ENCODE results near the gene LY9.

LY9 gene

DNA sequence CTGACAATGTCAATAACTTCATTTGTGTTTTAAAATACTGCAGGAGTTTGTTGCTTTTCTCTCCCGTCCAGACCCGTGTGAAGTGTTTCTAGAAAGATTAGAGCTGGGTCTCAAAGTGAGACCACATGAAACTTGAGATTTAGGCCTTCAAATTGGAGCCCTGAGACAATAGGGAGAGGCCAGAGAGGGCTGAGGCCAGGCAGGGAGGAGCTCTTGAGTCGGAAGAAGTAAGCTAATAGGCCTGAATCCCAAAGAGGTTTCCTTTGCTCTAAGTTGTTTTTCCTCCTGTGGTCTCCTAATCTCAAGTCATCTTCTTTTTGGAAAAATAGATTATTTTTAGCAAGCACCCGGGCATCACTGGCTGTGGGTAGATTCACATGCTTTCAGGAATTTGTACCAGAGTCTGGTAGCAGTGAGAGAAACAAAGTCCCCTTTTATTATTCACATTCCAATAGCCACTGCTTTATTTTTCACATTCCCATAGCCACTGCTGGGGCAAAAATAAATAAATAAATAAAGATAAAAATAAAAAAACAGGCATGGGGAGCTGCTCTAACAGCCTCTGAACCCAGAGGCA, 41.1 kb downstream of the LY9 start:
- no peak for DNase-seq (ENCODE audit: low spot score)

- peak; percentile 36 for DNase-seq (ENCODE audit: low spot score)
These were observed 41.7 kb downstream of the LY9 start for GRCh38 chr1:160837558-160838205.

DNA sequence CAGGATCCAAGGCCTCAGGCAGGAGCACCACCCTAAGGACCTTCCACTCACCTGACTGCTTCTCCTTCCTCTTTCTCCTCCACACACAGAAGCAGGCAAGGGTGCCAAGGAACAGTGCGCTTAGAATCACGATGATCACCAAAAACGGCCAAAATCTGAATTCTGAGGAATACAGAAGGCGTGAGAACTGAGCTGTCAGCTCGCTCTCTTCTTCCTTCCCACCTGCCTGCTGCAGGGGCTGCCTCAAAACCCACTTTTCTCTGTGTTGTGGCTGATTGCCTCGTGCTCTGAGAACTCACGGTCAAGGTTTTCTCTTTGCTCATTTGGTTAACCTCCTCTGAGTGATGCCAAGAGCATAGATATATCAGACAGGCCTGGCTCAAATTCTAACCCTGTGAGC, 42.9 kb downstream of the LY9 start:
- DNase-seq (ENCODE audit: low spot score): no peak

- DNase-seq (ENCODE audit: low spot score): no peak
These were observed 43.8 kb downstream of the LY9 start for GRCh38 chr1:160839746-160840145.

DNA sequence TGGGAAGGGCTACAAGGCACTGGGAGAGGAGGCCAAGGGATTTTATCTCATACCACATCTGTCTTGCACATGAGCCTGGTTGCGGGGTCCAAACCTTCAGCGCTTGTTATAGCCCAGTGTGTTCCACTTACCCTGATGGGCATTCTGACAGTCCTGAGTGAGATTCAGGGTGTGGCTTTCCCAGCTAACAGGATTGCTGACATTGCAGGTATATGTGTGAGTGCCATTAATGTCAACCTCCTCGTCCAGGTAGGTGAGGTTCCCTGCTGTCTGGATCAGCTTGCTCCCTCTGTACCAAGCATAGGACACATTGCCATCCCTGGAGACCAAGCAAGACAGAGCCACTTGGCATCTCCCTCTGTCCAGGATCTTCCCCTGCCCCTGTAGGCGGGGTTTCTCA, 45.1 kb downstream of the LY9 start:
- no peak for DNase-seq (ENCODE audit: low spot score)

DNA sequence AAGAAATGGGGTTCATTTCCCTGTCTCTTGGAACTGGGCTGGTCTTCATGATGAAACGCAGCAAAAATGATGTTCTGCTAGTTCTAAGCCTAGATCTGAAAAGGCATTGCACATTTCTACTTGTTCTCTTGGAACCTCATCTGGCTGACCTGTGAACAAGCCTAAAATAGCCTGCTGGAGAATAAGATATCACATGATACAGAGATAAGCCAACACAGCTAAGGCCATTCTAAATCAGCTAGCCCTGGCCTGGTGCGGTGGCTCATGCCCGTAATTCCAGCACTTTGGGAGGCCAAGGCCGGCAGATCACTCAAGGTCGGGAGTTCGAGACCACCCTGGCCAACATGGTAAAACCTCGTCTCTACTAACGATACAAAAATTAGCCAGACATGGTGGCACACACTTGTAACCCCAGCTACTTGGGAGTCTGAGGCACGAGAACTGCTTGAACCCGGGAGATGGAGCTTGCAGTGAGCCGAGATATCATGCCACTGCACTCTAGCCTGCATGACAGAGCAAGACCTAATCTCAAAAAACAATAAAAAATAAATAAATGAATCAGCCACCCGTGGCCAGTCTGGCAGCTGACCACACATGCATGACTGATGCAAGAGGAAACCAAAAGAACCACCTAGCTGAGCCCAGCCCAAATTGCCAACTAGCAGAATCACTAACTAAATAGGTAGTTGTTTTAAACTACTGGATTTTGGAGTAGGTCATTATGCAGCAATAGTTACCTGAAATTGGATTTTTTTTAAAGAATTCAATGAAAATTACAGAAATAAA, 48.7 kb downstream of the LY9 start:
- DNase-seq (ENCODE audit: low spot score): no peak

- no peak for DNase-seq (ENCODE audit: low spot score)
These were observed 50.3 kb downstream of the LY9 start for GRCh38 chr1:160846281-160846680.

DNA sequence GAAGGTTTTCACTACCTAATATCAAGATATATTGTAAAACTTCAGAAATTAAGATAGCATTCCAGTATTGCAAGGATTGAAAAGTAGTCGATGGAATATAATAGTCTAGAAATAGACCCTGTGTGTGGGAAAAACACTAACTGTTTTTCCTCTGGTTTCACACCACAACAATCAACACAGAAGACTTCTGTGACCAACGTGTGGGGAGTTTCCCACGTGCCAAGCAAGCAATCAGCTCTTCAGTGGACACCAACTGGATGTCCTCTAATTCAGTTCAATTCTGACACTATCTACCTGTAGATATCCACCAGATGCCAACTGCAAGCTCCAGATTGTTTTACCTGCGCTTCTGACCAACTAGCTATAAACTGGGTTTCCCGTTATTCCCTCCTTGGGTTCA, 54.6 kb downstream of the LY9 start:
- no peak for DNase-seq (ENCODE audit: low spot score)

DNA sequence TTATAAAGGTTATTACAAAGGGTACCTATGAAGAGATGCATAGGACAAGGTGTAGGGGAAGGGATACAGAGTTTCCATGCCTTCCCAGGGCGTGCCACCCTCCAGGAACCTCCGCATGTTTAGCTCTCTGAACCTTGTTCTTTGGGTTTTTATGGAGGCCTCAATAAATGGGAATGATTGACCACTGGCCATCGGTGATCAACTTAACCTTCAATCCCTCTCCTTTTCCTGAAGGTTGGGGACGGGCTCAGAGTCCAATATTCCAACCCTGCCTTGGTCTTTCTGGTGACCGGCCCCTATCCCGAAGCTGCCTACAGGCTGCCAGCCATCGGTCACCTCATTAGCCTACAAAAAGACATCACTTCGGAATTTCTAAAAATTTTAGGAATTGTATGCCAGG, 55.0 kb downstream of the LY9 start:
- no peak for DNase-seq (ENCODE audit: low spot score)

DNA sequence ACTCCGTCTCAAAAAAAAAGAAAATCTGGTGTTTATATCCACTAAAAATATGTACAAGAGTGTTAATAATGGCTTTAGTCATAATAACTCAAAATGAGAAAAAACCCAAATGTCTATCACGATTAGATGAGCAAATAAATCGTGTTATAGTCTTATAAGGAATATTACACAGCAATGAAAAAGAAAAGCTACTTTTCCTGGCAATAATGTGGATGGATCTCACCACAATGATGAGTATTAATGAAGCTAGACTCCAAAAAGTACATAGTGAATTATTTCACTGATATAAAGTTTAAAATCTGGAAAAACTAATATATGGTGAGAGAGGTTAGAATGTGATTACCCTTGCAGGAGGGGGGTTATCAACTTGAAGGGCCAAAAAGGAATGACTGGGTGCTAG, 57.0 kb downstream of the LY9 start:
- DNase-seq (ENCODE audit: low spot score): no peak

DNA sequence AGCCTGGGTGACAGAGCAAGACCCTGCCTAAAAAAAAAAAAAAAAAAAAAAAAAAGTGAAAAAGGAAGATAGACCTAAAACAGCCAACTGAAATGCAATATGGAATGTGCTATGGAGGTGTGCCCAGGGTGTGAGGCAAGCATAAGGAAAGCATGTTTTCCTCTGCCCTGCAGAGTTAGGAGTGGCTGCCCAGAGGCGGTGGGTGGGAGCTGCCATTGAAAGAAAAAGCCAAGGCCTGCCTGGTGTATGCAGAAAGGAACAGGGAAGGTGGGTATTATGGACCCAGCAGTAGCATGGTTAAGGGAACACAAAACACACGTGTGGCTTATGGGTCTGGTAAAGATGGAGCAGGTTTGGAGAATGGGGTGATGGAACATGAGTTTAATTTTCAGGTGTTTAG, 57.8 kb downstream of the LY9 start:
- DNase-seq (ENCODE audit: low spot score): no peak

GRCh38 chr1:160855181-160855981, 59.4 kb downstream of the LY9 start:
- no peak for DNase-seq (ENCODE audit: low spot score)

DNA sequence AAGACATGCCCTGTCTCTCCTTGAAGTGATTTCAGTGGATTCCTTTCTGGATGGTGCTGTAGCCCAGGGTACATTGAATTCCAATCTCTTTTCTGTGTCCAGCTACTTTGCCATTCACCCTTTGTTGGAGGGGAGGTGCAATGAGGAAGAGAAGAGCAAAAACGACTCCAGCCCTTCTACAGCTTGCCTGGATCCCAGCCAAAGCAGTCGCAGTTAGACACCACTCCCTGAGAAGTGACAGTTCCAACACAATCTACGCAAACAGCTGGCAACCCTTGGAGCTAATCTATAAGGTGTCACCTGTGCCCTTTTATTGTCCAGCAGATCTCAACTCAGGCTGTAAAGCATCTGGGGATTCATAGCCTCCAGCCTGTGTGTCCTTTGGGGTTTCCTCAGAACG, 62.1 kb downstream of the LY9 start:
- DNase-seq (ENCODE audit: low spot score): no peak

- DNase-seq (ENCODE audit: low spot score): no peak
These were observed 62.5 kb downstream of the LY9 start for GRCh38 chr1:160858507-160858906.

DNA sequence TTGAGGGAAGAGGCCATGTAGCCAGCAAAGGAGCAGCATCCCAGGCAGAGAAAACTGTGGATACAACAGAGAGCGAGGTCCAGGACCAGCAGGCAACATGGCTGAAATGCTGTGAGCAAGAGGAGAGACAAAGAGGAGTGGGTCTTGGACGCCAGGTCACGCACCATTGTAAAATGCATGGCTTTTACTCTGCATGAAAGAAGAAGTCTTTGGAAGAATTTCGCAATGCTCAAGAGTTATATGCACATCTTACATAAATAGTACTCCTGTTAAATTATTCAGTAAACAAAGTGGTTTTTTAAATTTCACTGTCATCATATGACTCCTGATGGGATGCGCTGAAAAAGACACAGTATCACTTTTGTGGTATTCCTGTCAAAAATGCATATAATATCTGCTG, 63.2 kb downstream of the LY9 start:
- DNase-seq (ENCODE audit: low spot score): no peak

- no peak for DNase-seq (ENCODE audit: low spot score)
These were observed 65.0 kb downstream of the LY9 start for GRCh38 chr1:160860840-160861505.

- DNase-seq (ENCODE audit: low spot score): no peak
These were observed 66.5 kb downstream of the LY9 start, which contains the start of gene CD244 for GRCh38 chr1:160862203-160863060. Gene CD244 (minus strand): TSS chr1:160862887. CDS start chr1:160862677, 210 bp downstream.

DNA sequence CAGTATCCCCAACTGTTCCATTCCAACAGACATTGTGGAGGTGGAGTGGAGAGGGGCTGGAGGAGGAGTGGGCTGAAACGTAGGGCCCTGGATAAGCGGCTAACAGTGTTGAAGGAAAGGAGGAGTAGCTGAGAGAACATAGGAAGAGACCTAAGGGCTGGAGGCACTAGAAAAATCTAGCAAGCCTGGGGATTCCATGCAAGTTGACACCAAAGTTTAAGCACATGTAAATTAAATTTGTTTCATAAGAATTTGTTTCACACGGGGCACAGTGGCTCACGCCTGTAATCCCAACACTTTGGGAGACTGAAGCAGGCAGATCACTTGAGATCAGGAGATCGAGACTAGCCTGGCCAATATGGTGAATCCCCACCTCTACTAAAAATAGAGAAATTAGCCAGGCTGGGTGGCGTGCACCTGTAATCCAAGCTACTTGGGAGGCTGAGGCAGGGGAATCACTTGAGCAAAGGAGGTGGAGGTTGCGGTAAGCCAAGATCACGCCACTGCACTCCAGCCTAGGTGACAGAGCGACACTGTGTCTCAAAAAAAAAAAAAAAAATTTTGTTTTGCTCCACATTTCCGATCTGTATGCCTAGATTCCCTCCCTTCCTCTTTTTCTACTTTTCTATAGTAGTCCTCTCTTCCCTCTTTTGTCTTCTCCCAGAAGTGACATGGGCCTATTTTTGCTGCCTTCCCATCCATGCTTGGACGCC, 67.2 kb downstream of the LY9 start:
- no peak for DNase-seq (ENCODE audit: low spot score)

GRCh38 chr1:160863774-160864131, 67.8 kb downstream of the LY9 start:
- DNase-seq (ENCODE audit: low spot score): peak; percentile 40

DNA sequence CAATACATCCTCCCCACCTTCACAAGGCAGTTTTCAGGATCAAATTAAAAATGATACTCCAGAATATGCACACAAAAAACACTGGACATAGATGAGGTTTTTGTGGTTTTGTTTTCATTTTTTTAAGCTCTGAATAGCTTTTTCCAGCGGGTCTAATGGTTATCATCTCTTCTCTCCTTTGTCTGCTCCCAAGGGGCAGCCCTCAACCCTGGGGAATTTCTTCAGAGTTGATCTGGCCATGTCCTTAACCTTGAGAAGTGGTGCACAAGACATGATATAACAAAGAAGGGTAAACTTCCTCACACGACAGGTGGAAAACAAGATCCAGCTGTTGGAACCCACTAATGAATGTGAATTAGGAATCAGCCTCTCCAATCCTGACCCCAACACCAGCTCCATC, 68.2 kb downstream of the LY9 start:
- DNase-seq (ENCODE audit: low spot score): no peak

Data from globus pallidus (tissue), 1 donor.